K562 (cell line): Measurements from ENCODE around the gene CHTOP. TPM values are rescaled to one million over a fixed set of nuclear protein-coding genes. Genes with fewer than 3 reads are reported as not detected.

Experiments used
- ATAC-seq: fragments of 200-7000 bp; cut with Tn5 transposase; 3 replicates; pipeline ENCODE4 v1.9.1; 2020; ENCODE audit warnings: moderate library complexity
- BruUV-seq: library from RNA; stranded (reverse); fragments of 400-500 nt; replicated peaks from 2 replicates; lab custom pipeline; 2021; lab: Mats Ljungman, UMichigan
- CTCF ChIA-PET: fragments of 300-600 bp; formaldehyde crosslinking; extraction: SDS; loops from one replicate; lab custom pipeline; 2021; ENCODE audit warnings: low intra/inter-chr PET ratio; lab: Yijun Ruan, JAX
- POLR2A ChIA-PET: fragments of 300-600, 350-650 bp; sonication (Branson Sonifier 250); formaldehyde crosslinking; extraction: SDS; loops from one replicate; lab custom pipeline; 2021; ENCODE audit warnings: antibody characterized with exemption, inconsistent platforms; lab: Yijun Ruan, JAX
- DNase-seq, 4 experiments: peaks; one replicate each; pipeline versions ENCODE4 v3.0.0 to v3.0.0-alpha.2; 2011 to 2018; ENCODE audit warnings: low spot score in 3 of 4, mixed read lengths in 3 of 4; ENCODE audit errors: extremely low read depth in 1 of 4
- FAIRE-seq: peaks from 2 replicates; lab custom pipeline; 2011; peaks lifted over from hg19 to GRCh38; lab: Jason Lieb, UNC
- H2AFZ ChIP-seq: 2 replicates; pipeline ENCODE4 v1.6.0; 2011; ENCODE audit warnings: low read depth, low read length, control low read depth, inconsistent platforms
- H3K27ac ChIP-seq: fragments of 200-600 bp; 3 replicates; pipeline ENCODE4 v1.8.0; 2011; ENCODE audit warnings: low read depth, mild to moderate bottlenecking, control low read depth, inconsistent platforms, low read length, moderate library complexity, mixed read lengths; ENCODE audit errors: extremely low read depth
- H3K27me3 ChIP-seq, 2 experiments: fragments of 300-600 bp in 1 of 2; 2 replicates in 1 of 2; 3 replicates in 1 of 2; pipeline versions ENCODE4 v1.6.0 to v1.8.0; 2011; ENCODE audit warnings: inconsistent platforms in 2 of 2, low read length in 2 of 2, mild to moderate bottlenecking in 1 of 2, mixed read lengths in 1 of 2, moderate library complexity in 1 of 2; ENCODE audit not compliant: control insufficient read depth in 2 of 2, insufficient read depth in 2 of 2
- H3K36me3 ChIP-seq: fragments of 300-600 bp; 3 replicates; pipeline ENCODE4 v1.8.0; 2011; ENCODE audit warnings: mild to moderate bottlenecking, low read length, inconsistent platforms; ENCODE audit not compliant: control insufficient read depth, insufficient read depth
- H3K4me1 ChIP-seq, 2 experiments: fragments of 200-600 bp in 1 of 2; replicated peaks in 1 of 2; 2 replicates in 1 of 2; 3 replicates in 1 of 2; pipeline versions ENCODE4 v1.5.1 to v1.8.0; 2011; ENCODE audit warnings: inconsistent platforms in 2 of 2, low read length in 2 of 2, mild to moderate bottlenecking in 1 of 2, mixed read lengths in 1 of 2, moderate library complexity in 1 of 2; ENCODE audit not compliant: control insufficient read depth in 2 of 2, insufficient read depth in 2 of 2
- H3K4me2 ChIP-seq: 2 replicates; pipeline ENCODE4 v1.6.1; 2011; ENCODE audit warnings: low read length, control low read depth, inconsistent platforms, mixed read lengths; ENCODE audit not compliant: insufficient read depth
- H3K4me3 ChIP-seq: fragments of 200-600 bp; sonication (generic), shearing (Covaris generic); 2 replicates; pipeline ENCODE4 v1.5.1; 2016; ENCODE audit warnings: control low read depth, inconsistent platforms
- H3K79me2 ChIP-seq: fragments of 200-600 bp; 3 replicates; pipeline ENCODE4 v1.8.0; 2011; ENCODE audit warnings: low read length, inconsistent platforms; ENCODE audit not compliant: control insufficient read depth, insufficient read depth
- H3K9ac ChIP-seq, 2 experiments: 2 replicates each; pipeline versions ENCODE4 v1.6.0 to v1.6.1; 2011; ENCODE audit warnings: low read depth in 2 of 2, low read length in 2 of 2, control low read depth in 1 of 2, inconsistent platforms in 1 of 2, mild to moderate bottlenecking in 1 of 2, mixed read lengths in 1 of 2; ENCODE audit not compliant: insufficient read depth in 1 of 2
- H3K9me1 ChIP-seq: one replicate; pipeline ENCODE4 v1.6.0; 2011; ENCODE audit warnings: inconsistent platforms, mild to moderate bottlenecking, low read length, moderate library complexity; ENCODE audit not compliant: control insufficient read depth, insufficient read depth
- H3K9me3 ChIP-seq: replicated peaks from 2 replicates; pipeline ENCODE4 v1.5.1; 2011; ENCODE audit warnings: low read depth, low read length, inconsistent platforms; ENCODE audit not compliant: control insufficient read depth, insufficient read depth
- H4K20me1 ChIP-seq: replicated peaks from 2 replicates; pipeline ENCODE4 v1.6.1; 2011; ENCODE audit warnings: low read length, inconsistent platforms, mixed read lengths; ENCODE audit not compliant: control insufficient read depth, insufficient read depth
- JUNB ChIP-seq: fragments of 450-650 bp; formaldehyde crosslinking; conservative IDR thresholded peaks from 2 replicates; pipeline ENCODE4 v1.4.0; 2020; ENCODE audit warnings: mild to moderate bottlenecking
- MTA3 ChIP-seq: fragments of 450-650 bp; formaldehyde crosslinking; IDR thresholded peaks from 2 replicates; pipeline ENCODE4 v1.6.1; 2017; ENCODE audit warnings: mild to moderate bottlenecking, borderline replicate concordance
- POLR2B ChIP-seq: fragments of 450-650 bp; IDR thresholded peaks from 2 replicates; pipeline ENCODE4 v1.6.1; 2018; ENCODE audit warnings: low read depth; ENCODE audit not compliant: partially characterized antibody
- ZNF23 ChIP-seq: fragments of 250-450 bp; sonication (Bioruptor Pico); IDR thresholded peaks from 2 replicates; pipeline ENCODE4 v1.4.0; 2020; ENCODE audit warnings: mild to moderate bottlenecking
- ZNF707 ChIP-seq: fragments of 250-450 bp; sonication (Bioruptor Pico); conservative IDR thresholded peaks from 2 replicates; pipeline ENCODE4 v1.8.0; 2022; ENCODE audit warnings: inconsistent platforms, mild to moderate bottlenecking, moderate library complexity
- WGBS: fragments of 100-300 bp; shearing (Covaris generic); methylation state at CpG from one replicate; pipeline ENCODE4 v1.1.6; 2016; ENCODE audit warnings: low coverage, mixed read lengths; ENCODE audit not compliant: insufficient coverage; ENCODE audit errors: missing lambda C conversion rate; 5-methylcytosine and 5-hydroxymethylcytosine counted together
- in situ Hi-C: fragments of 300-500 bp; cut with MboI; formaldehyde crosslinking; loops from 4 replicates; pipeline ENCODE4 v1.15.0; 2018; ENCODE audit warnings: inconsistent platforms, mixed read lengths
- intact Hi-C: fragments of 100-400 bp; cut with micrococcal nuclease; formaldehyde crosslinking; loops from 2 replicates; pipeline ENCODE4 v1.14.2; 2022
- polyA plus RNA-seq, 8 experiments: library from polyadenylated mRNA; depleted of rRNA in 4 of 8; stranded (reverse) in 5 of 8; unstranded in 3 of 8; fragments of >200 nt; fragmentation: Nextera tagmentation in 2 of 8; fragmentation: Illumina TruSeq in 1 of 8; extraction: Ambion mirVana in 2 of 8; extraction: Trizol in 1 of 8; gene quantifications; 2 replicates each; pipeline versions ENCODE4 v1.2.1 to v1.2.3, GENCODE V29; 2011 to 2014; ENCODE audit warnings: inconsistent platforms in 1 of 8, missing spikeins in 1 of 8
- total RNA-seq, 7 experiments: library from RNA; depleted of rRNA in 6 of 7; stranded (reverse); fragments of >200 nt in 6 of 7; fragmentation: Illumina TruSeq in 2 of 7; extraction: Trizol in 2 of 7; gene quantifications; 2 replicates each; pipeline versions ENCODE4 v1.2.1 to v1.2.3, GENCODE V29; 2011 to 2021; ENCODE audit warnings: low replicate concordance in 1 of 7
- TF ChIP-seq, protein P1 (sequence below), 2 experiments: fragments of 450-650 bp; IDR thresholded peaks; 2 replicates each; pipeline ENCODE4 v1.6.1; 2018; ENCODE audit warnings: mild to moderate bottlenecking in 2 of 2, low read depth in 1 of 2; ENCODE audit not compliant: partially characterized antibody in 2 of 2
- TF ChIP-seq, protein P2 (sequence below): fragments of 250-450 bp; sonication (Bioruptor Pico); IDR thresholded peaks from 2 replicates; pipeline ENCODE4 v1.5.0; 2021; ENCODE audit warnings: mild to moderate bottlenecking, borderline replicate concordance
- TF ChIP-seq, protein P3 (sequence below), 2 experiments: fragments of 450-650 bp in 1 of 2; sonication (generic) in 1 of 2; formaldehyde crosslinking in 1 of 2; IDR thresholded peaks in 1 of 2; conservative IDR thresholded peaks in 1 of 2; 2 replicates each; pipeline versions ENCODE4 v1.6.1 to v1.8.1; 2016 to 2023; ENCODE audit warnings: mild to moderate bottlenecking in 2 of 2, moderate library complexity in 2 of 2, inconsistent platforms in 1 of 2, missing genetic modification reagents in 1 of 2
- TF ChIP-seq, protein P4 (sequence below): fragments of 450-650 bp; IDR thresholded peaks from 2 replicates; pipeline ENCODE4 v1.6.1; 2016; ENCODE audit warnings: missing biosample characterization, missing genetic modification characterization

The CHTOP gene
- total and polyA plus RNA-seq, 9 of the 15 experiments (the other 6 are each of a cell fraction or from before 2014, with no cell fraction given), result 10.2 to 91.8 (median 60.8) TPM

DNA sequence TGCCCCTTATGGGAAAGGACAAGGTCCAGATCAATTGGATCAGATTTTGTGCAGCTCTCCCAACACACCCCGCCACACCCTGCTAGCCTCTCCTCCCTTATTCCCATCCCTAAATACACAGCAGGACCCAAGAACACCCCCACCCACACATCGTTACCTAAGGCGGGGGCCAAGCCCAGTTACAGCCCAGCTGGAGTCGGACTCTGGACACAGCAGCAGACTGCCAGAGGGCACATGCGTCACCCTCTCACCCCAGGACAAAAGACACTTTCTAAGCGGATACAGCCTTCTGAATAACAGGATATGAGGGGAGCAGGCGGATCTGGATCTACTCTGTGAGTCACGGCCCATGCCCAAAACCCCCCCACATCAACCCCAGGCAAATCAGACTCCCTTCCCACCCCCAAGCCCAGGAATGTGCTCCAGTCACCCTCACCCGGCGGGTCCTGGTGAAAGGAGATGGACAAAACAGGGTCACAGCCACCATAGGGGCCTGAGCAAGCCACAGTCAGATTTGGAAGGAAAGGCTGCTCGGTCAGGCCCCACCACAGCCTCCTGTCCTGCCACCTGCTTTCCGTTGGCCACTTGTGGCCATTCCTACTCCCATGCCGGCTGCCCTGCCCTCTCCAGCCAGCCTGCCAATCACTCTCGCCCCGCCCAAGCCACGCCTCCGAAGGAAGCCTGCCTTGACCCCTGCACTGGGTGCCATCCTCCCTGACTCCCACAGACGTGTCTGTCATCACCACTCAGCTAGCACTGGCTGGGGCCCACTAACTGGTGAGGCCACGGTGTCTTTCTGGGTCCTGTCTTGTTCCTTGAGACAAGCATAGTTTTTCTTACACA lies 24.9 kb upstream of the CHTOP start (continued):
- TF ChIP-seq, protein P1, sequence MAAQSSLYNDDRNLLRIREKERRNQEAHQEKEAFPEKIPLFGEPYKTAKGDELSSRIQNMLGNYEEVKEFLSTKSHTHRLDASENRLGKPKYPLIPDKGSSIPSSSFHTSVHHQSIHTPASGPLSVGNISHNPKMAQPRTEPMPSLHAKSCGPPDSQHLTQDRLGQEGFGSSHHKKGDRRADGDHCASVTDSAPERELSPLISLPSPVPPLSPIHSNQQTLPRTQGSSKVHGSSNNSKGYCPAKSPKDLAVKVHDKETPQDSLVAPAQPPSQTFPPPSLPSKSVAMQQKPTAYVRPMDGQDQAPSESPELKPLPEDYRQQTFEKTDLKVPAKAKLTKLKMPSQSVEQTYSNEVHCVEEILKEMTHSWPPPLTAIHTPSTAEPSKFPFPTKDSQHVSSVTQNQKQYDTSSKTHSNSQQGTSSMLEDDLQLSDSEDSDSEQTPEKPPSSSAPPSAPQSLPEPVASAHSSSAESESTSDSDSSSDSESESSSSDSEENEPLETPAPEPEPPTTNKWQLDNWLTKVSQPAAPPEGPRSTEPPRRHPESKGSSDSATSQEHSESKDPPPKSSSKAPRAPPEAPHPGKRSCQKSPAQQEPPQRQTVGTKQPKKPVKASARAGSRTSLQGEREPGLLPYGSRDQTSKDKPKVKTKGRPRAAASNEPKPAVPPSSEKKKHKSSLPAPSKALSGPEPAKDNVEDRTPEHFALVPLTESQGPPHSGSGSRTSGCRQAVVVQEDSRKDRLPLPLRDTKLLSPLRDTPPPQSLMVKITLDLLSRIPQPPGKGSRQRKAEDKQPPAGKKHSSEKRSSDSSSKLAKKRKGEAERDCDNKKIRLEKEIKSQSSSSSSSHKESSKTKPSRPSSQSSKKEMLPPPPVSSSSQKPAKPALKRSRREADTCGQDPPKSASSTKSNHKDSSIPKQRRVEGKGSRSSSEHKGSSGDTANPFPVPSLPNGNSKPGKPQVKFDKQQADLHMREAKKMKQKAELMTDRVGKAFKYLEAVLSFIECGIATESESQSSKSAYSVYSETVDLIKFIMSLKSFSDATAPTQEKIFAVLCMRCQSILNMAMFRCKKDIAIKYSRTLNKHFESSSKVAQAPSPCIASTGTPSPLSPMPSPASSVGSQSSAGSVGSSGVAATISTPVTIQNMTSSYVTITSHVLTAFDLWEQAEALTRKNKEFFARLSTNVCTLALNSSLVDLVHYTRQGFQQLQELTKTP (IDR thresholded peaks at IDR 0.05; ENCODE audit: low read depth in 1 of 2, partially characterized antibody in 2 of 2), result no peak
- peak; percentile 62; the same call in 1 of the 2 replicates for TF ChIP-seq MTA3

DNA sequence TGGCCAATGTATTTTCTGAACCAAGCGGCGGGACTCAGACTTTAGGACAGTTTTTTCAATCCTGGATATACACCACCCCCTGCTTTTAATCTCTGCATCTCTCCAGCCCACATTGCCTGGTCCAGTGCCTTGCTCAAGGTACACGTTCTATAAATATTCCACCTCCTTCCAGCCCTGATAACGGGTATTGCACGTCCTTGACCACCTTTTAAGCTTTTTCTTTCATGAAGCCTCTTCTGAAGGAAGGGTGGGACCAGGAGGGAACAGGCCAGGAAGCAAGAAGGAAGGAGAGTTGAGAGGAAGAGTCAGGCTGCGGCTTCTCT lies 24.3 kb upstream of the CHTOP start:
- Histone ChIP-seq H3K27me3 (no peaks in the 10 kb centered on the region), H3K4me3 (no peak overlapping the region), H3K36me3 (no peaks in the 10 kb centered on the region), H3K9me1 (peaks cover 6% of the 10 kb centered on the region), H3K4me2 (peak overlapping the region; percentile 54), H3K27ac (peak overlapping the region; percentile 50; the same call in 2 of the 3 replicates), H3K9me3 (no peaks in the 10 kb centered on the region), H3K4me1 (peaks cover 30 to 47% of the 10 kb centered on the region in 2 experiments), H2AFZ (peak overlapping the region; percentile 89), H4K20me1 (no peaks in the 10 kb centered on the region), H3K79me2 (no peaks in the 10 kb centered on the region), H3K9ac (peak overlapping the region in 1 of 2 experiments; percentile 3; a peak in 1 of 4 replicates)
- no peak for DNase-seq
- FAIRE-seq, result no peak
- intact Hi-C loops, result no loop called here
- ChIA-PET CTCF (no interaction called here), POLR2A (interaction anchor here (0.6 to 4.1 kb wide), 3 partner anchors 18 to 561 kb away, joined by 3 to 23 read pairs (median 6); partner anchors contain the start of genes S100A1 and S100A13)
- in situ Hi-C loops, result no loop called here
- WGBS, result 10% methylated on average over 6 of the region's 6 CpGs
- no TSS peak for BruUV-seq
- peak; percentile 60 for ATAC-seq
- TF ChIP-seq ZNF707 (CRISPR knock-in tag), result no peak
- no peak for TF ChIP-seq POLR2B
- no peak for TF ChIP-seq JUNB (CRISPR knock-in tag)
- TF ChIP-seq, protein P2, sequence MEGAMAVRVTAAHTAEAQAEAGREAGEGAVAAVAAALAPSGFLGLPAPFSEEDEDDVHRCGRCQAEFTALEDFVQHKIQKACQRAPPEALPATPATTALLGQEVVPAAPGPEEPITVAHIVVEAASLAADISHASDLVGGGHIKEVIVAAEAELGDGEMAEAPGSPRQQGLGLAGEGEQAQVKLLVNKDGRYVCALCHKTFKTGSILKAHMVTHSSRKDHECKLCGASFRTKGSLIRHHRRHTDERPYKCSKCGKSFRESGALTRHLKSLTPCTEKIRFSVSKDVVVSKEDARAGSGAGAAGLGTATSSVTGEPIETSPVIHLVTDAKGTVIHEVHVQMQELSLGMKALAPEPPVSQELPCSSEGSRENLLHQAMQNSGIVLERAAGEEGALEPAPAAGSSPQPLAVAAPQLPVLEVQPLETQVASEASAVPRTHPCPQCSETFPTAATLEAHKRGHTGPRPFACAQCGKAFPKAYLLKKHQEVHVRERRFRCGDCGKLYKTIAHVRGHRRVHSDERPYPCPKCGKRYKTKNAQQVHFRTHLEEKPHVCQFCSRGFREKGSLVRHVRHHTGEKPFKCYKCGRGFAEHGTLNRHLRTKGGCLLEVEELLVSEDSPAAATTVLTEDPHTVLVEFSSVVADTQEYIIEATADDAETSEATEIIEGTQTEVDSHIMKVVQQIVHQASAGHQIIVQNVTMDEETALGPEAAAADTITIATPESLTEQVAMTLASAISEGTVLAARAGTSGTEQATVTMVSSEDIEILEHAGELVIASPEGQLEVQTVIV (CRISPR knock-in tag), result no peak
- no peak for TF ChIP-seq ZNF23 (CRISPR knock-in tag)
- TF ChIP-seq, protein P3, sequence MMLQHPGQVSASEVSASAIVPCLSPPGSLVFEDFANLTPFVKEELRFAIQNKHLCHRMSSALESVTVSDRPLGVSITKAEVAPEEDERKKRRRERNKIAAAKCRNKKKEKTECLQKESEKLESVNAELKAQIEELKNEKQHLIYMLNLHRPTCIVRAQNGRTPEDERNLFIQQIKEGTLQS (IDR thresholded peaks at IDR 0.05), result 0 out of 2 replicates have a peak, but pooled peaks have one; percentile 3
- TF ChIP-seq, protein P3 (CRISPR knock-in tag; conservative IDR thresholded peaks at IDR 0.05), result no peak
- TF ChIP-seq, protein P4, sequence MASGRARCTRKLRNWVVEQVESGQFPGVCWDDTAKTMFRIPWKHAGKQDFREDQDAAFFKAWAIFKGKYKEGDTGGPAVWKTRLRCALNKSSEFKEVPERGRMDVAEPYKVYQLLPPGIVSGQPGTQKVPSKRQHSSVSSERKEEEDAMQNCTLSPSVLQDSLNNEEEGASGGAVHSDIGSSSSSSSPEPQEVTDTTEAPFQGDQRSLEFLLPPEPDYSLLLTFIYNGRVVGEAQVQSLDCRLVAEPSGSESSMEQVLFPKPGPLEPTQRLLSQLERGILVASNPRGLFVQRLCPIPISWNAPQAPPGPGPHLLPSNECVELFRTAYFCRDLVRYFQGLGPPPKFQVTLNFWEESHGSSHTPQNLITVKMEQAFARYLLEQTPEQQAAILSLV (tag), result no peak
